ENCODE data around the gene NR2C2AP.

The NR2C2AP gene

GRCh38 chr19:19170873-19171672 is 32.1 kb downstream of the NR2C2AP start:
- TF ChIP-seq, protein P1, sequence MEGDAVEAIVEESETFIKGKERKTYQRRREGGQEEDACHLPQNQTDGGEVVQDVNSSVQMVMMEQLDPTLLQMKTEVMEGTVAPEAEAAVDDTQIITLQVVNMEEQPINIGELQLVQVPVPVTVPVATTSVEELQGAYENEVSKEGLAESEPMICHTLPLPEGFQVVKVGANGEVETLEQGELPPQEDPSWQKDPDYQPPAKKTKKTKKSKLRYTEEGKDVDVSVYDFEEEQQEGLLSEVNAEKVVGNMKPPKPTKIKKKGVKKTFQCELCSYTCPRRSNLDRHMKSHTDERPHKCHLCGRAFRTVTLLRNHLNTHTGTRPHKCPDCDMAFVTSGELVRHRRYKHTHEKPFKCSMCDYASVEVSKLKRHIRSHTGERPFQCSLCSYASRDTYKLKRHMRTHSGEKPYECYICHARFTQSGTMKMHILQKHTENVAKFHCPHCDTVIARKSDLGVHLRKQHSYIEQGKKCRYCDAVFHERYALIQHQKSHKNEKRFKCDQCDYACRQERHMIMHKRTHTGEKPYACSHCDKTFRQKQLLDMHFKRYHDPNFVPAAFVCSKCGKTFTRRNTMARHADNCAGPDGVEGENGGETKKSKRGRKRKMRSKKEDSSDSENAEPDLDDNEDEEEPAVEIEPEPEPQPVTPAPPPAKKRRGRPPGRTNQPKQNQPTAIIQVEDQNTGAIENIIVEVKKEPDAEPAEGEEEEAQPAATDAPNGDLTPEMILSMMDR (conservative IDR thresholded peaks at IDR 0.05; ENCODE audit: low read depth, low read length), result no peak
- H3K4me3 ChIP-seq (ENCODE audit: low read depth, low read length), result no peak overlapping the region

GRCh38 chr19:19170053-19170872 is 33.0 kb downstream of the NR2C2AP start, which contains the start of gene MEF2B:
Gene MEF2B, minus strand, starts transcription at chr19:19170263. Its CDS starts 19,528 bp downstream, at chr19:19150735.
- TF ChIP-seq, protein P1 (conservative IDR thresholded peaks at IDR 0.05; ENCODE audit: low read depth, low read length), result no peak
- peak within 1 kb of the TSS; percentile 42 for H3K4me3 ChIP-seq (ENCODE audit: low read depth, low read length)
- DNase-seq (ENCODE audit: low read depth), result peak; percentile 74

More at GRCh38 chr19:19170873-19171672, 32.1 kb downstream of the NR2C2AP start:
- DNase-seq (ENCODE audit: low read depth), result no peak

DNA sequence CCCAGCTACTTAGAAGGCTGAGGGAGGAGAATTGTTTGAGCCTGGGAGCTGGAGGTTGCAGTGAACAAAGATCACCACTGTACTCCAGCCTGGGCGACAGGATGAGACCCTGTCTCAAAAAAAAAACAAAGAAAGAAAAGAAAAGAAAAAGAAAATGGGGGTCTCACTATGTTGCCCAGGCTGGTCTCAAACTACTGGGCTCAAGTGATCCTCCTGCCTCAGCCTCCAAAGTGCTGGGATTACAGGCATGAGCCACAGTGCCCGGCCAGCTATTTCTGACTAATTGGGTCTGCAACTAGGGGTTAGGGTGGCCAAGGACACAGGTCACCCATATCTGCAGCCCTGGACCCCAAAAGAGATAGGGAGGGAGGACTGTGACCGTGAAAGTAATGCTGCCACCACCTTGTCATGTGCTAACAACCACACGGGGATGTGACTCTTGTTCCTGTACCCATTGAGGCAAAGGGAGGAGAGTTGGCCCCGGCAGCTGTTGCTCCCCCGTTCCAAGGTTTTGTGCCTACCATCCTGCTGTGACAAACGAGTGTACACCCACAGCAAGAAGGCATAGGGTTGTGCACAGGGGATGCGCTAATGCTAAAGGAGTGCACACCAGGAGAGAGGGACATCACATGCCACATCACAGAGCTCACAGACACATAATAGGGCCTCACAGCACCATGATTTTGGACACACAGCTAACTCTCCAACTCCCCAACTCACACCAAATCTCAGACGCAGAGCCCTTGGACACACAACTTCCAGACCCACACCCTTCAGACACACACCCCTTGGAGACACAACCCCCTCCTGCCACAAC is 33.8 kb downstream of the NR2C2AP start:
- DNase-seq (ENCODE audit: low read depth), result no peak
- TF ChIP-seq, protein P1 (conservative IDR thresholded peaks at IDR 0.05; ENCODE audit: low read depth, low read length), result no peak
- no peak overlapping the region for H3K4me3 ChIP-seq (ENCODE audit: low read depth, low read length)

DNA sequence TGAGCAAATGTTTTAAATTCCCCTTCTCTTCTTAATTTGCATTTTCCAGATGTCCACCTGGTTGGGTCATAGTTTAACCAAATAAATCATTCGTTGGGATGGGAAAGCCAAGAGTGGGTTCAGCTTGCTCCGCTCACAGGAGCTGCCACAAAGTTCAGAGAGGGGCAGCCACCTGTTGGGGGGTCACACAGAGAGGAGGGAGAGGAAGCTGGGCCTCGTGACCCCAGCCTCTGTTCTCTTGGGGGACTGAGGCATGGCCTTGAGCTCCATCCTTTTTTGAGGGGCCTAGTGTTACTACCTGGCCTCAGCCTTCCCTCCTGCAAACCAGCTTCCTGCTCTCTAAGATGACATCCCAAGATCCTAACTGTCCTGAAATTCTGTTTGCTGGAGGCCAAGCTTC is 35.6 kb downstream of the NR2C2AP start:
- TF ChIP-seq, protein P1 (conservative IDR thresholded peaks at IDR 0.05; ENCODE audit: low read depth, low read length), result no peak
- no peak overlapping the region for H3K4me3 ChIP-seq (ENCODE audit: low read depth, low read length)
- no peak for DNase-seq (ENCODE audit: low read depth)

DNA sequence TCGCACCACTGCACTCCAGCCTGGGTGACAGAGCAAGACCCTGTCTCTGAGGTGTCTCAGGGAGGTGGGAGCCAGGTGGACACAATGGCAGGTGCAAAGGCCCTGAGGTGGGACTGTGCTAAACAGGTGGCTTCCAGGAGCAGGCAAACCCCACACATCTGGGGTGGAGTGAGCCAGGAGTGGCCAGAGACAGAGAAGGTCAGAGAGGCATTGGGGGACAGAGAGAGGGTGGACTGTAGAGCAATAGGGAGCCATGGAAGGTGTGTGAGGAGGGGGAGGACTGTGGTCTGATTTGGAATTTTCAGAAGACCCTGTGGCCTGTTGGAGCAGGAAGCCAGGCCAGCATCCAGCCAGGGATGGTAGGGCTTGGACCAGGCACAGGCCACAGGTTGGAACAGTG is 37.8 kb downstream of the NR2C2AP start:
- no peak overlapping the region for H3K4me3 ChIP-seq (ENCODE audit: low read depth, low read length)
- TF ChIP-seq, protein P1 (conservative IDR thresholded peaks at IDR 0.05; ENCODE audit: low read depth, low read length), result no peak
- no peak for DNase-seq (ENCODE audit: low read depth)

GRCh38 chr19:19162495-19162894 is 40.7 kb downstream of the NR2C2AP start:
- H3K4me3 ChIP-seq (ENCODE audit: low read depth, low read length), result no peak overlapping the region
- no peak for DNase-seq (ENCODE audit: low read depth)
- TF ChIP-seq, protein P1 (conservative IDR thresholded peaks at IDR 0.05; ENCODE audit: low read depth, low read length), result no peak
